HK-2 (cell line): ENCODE data around the gene INSYN2A.

ENCODE experiments used
- DNase-seq: peaks from one replicate; pipeline ENCODE4 v3.0.0-alpha.2; 2018; ENCODE audit not compliant: unreplicated experiment

The INSYN2A gene

DNA sequence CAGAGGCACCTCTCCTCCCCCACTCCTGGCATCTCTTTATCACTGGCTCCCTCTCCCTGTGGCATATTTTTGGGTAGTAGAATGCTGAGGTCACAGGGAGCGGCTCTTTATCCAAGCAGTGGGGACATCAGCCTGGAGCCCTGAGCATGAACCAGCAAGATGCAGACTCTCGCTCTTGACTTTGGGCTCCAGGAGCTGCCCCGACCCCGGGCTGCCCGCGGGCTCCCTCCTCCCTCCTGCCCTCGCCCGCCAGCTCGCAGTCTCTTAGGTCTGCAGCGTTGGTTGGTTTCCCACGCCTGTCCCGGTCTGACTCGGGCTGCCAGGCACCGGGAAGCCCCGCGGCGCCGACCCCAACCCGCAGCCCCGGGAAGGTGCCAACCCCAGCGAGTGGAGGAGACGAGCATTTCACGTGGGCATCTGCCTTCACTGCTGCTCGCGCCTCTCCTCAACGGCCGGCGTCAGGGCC lies 1.3 kb downstream of the INSYN2A start:
- DNase-seq, result no peak

DNA sequence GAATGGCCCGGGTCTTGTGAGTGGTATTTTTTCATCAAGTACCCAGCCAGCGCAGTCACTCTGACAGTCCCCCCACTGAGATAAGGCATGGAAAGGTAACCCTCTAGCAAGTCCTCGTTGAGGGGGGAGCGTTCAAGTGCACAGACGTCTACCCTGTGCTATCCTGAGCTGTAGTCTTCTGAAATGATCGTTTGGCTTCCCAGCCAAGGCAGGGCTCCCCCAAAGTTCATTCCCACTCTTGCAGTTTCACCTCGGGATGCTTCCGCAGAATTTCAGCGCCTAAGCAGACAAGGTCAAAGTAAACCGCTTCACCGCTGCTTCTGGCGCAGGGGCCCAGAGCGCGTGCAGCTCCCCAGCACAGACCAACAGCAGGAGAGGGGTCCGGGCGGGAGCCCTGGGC lies 1.8 kb downstream of the INSYN2A start:
- DNase-seq, result no peak

DNA sequence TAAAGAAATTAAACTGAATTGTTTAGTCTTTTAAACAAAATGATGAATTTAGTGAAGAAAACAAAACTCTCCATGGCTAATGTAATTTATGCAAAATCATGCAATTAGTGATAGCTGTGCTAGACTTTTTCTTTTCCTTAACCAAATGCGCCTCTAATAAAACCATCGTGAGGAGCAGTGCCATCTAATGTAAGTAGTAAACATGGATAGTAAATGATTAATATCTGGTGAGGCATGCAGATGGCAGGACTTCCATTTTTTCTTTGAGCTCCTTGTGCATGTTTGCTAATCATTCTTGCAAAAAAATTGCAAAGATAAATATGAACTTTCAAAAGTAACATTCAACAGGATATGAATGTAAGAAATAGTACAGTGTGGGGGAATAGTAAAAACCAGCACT lies 2.3 kb downstream of the INSYN2A start:
- no peak for DNase-seq

DNA sequence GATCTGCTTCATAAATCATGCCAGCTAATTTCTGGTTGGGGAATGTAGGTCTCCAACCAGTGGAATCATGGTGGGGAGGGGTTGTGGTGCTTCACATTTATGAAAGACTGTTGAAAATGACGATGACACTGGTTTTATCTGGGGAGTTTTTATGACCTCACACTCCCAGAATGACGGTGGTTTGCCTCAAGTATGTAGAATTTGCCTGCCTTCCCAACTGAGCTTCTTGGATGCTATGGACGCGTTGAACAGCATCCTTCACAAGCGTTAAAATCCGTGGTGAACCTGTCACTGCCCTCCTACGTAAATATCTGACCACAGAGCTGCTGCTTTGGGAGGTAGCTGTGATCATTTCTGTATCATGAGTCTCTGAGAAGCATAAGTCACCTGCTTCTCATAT lies 3.3 kb downstream of the INSYN2A start:
- DNase-seq, result peak; percentile 34

DNA sequence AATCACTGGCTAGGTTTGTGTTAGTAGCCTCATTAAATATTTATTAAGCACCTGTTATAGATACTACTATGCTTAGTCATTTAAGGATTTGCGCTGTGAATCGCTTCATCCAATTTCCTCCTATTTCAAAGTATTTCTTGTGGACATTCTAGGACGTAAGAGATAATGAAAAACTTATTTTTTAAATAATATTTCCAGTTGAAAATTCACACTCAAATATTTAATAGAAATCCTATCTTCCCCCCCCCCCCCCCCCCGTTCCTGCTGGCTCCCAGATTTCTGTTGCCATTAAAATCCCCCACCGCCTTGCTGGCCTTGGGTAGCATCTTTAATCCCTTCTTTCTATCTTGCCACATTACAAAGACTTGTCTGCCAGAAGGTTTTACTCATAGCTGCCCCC lies 6.0 kb downstream of the INSYN2A start:
- no peak for DNase-seq

DNA sequence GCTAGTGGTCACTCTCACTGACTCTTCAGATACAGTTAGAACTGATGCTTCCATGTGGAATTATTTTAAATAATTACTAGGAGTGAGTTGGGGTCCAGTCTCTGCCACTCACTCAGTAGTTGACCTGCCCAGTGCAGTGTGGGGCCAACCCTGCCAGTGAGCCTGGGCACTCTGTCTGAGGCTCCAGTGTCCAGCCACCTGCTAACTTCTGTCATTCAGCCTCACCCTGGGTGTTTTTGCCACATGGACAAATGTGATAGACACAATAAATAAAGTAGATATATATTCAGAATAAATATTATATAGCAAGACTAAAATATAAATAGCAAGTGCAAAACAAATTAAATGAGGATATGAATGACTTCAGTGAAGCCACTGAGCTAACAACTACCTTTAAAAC lies 7.2 kb downstream of the INSYN2A start:
- DNase-seq, result no peak

DNA sequence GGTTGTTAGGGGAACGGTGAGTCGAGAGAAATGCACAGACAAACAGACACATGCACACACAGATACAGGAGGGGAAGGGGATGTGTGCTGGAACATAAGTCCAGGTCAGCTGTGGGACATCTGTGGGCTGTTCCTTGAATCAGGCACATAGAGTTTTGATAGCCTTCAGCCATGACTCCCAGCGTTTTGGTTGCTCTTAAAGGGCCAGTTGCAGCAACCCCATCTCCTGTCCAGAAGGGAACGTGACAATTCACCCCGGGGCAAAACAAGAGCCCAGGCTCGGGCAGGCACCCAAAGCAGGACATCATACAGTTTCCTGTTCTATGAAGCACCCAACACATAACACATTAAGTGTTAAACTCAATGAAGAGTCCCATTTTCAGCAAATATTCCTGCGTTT lies 9.6 kb downstream of the INSYN2A start:
- no peak for DNase-seq

DNA sequence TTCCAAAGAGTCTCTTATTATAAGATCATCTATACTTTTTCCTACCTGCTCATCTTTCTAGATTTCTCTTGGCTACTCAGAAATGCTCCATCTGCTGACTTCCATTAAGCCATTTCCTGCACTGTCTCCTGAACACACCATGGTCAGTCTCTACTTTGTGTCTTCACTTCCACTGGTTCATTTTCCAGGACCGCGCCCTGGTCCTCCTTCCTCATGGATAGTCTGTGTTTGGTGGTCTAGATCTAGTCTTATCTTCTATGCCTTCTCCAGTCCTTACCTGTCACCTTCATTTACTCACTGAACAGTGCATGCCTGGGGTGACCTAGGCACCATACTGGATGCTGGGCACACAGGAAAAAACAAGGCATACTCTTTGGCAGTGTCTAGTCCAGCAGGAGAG lies 11.8 kb downstream of the INSYN2A start:
- no peak for DNase-seq

DNA sequence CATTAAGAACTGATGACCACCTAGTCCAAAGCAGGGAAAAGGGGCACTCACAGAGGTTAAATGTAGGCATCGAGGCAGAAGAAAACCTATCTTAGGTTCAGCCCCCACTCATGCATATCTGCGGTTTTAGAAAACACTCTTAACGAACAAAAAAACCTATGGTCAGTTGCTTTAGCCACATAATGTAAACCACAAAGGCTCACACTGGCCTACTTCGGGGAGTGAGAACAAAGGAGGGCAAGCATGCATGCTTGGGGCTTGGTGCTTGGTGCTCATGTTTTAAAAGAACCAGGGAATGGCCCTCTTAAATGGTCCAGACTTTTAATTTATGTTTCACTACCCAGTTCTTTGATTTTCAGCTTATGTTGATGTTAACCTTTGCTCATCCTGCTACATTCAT lies 14.2 kb downstream of the INSYN2A start:
- DNase-seq, result no peak

DNA sequence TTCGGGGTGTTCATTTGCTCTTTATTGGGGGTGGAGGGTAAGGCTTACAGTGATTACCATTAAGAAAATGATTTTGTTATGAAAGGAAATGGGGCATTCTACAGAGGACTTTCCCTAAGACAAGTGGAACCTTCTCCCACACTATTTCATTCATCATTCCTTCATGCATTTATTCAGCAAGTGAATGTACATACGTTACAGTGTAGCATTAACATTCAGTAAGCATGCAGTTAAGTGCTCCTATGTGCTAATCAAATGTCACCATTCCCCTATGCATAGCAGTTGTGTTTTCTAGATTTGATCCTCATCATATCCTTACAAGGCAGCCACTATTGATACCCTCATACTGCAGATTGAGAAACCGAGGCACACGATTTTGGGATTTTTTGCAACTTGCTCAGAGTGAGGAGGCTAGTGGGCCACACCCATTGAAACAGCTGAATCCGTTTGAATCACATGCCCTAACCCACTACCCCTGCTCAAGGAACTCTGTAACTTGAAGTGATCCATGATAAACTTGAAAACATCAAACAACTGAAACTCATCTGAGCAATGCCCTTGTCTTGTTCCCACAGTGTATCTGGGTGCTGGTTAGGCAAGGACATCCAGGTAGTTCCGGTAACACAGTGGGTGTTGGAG lies 16.7 kb downstream of the INSYN2A start:
- DNase-seq, result no peak

DNA sequence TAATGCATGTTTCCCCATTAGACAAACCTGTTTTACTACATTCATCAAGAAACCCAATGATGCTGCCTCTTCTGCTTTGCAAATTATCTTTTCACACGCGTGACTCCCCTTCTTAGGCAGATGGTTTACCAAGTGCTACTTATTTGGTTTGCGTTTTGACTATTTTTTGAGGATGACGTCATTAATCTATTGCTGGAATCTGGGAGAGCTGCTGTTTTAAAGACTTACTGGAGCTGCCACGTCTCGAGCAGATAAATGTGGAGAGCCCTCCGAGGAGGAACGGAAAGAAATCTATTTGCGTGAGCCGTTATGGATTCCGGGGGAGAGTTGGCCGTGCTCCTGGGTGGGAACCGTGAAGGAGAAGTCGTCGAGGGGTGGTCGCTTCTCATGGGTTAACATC lies 19.7 kb downstream of the INSYN2A start:
- DNase-seq, result no peak

DNA sequence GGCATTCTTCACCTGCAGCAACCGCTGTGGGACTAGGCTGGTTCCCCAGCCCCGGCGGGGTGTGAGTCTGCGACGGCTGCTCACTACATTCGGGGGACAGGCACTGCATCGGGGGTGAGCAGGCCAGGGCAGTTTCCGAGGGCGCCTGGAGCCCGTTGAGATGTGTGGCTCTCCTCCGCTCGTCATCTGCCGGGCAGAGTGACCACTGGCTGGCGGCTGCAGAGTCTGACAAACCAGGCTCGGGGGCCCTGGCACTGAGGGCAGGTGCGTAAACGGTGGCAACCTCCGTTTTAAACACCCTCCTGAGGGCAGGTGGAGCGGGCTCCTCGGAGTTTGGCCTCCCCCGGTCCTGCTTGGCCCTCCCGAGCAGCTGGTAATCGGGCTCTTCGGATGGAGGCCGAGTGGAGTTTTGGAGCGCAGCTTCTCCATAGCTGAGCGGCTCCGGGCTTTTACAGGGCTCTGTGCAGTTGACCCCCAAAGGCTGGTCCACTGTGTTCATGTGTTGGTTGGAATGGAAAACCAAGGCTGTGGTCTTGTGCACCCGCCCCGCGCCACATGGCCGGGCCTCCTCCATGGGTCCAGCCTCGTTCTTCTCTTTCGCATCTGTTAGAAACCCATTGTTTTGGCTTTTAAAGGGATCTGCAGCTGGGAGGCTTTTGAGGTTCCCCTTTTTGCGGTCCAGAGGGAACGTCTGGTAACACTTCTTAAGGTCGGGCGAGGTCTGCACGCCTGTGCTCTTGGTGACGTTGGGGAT lies 20.9 kb downstream of the INSYN2A start:
- no peak for DNase-seq

DNA sequence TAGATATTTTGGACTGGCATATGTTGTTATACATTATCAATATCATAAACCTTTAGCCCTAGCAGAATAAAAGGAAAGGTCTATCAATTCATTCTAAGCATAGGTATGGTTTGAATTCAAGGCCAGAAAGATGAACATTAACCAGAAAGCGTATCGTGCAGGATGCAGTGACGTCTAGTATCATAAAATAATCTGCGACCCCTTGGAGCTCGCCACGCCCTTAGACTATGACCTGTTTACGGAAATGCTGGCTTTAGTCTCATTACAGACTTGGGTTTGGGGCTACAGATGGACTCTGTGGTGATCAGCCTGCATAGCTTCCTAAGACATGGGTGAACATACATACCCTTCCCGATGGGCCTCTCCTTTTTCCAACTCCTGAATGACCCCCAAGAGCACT lies 21.5 kb downstream of the INSYN2A start:
- no peak for DNase-seq

DNA sequence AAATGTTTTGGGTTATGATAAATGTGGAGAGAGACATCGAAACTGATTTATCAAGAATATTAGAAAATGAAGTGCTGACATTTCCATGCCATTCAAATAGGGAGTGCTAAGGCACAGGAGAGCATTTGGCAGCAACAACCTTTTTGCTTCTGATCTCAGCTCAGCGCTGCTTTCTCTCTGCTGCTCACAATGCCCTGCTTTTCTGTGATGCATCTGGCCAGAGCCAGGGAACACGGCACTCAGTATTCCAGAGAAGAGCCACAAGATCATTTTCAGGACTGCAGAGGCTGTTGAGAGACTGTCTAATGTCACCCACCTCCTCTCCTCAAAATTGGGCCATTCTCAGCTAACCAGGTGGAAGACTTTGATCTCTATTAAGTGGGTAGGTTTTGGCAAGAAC lies 28.1 kb downstream of the INSYN2A start:
- DNase-seq, result no peak

DNA sequence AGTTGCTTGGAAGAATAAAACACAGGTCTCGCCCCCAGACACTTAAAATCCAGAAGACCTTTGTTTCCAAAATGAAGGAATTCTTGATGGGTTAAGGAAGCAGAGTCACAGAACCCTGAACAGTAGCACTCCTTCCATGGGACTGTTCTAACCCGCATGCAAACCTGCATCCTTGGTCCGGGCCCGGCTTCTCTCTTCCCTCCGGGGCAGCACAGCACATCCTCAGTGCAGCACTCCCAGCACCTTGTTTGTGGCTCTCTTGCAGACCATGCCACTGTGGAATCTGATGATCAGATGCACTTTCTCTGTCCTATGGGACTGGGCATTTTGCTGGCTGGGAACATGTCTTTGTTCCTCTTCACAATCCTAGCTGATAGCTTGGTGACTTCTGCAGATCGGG lies 33.5 kb downstream of the INSYN2A start:
- no peak for DNase-seq

DNA sequence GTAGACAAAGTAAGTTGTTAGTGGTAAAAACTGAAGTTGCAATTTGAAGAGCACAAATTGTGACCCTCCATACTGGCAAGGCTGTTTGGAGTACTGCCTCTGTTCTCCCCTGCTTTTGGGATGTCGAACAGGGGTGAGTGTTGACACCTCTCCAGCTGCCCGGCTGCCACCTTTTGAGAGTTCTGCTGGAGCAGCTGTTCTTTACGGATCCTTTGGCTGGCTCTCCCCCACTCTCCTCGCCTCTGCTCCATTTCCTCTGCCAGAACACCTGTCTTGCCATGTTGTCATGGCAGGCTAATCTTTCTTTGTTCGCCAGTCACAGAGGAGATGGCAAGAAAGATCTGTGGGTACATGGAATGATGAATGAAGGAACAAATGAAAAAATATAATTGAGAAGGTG lies 34.9 kb downstream of the INSYN2A start:
- no peak for DNase-seq

DNA sequence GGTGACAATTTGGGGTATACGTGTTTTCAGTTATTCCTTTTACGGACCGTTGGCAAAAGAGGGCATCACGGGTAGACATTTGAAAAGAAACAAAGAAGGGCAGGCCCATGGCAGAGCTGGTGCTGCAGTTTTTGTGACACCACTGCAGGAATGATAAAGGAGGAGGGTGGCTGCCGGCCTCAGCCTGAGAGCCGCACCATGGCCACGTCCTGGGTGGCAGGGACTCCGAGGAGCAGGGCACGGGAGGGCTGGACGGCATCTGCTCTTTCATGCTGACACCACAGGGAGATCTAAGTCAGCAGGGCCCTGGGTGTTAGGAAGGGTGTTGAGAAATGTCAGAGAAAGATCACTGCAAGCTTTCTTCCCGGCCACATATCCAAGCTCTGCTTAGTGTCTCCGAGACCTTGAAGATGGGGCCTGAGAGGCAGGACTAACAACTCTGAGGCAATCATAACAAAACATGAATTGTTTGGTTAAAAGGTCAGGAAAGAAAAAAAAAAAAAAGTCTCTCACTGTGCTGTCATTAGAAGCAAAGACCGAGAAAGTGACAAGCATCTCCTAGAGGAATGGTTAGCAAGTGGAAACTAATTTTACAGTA lies 36.6 kb downstream of the INSYN2A start:
- DNase-seq, result no peak

DNA sequence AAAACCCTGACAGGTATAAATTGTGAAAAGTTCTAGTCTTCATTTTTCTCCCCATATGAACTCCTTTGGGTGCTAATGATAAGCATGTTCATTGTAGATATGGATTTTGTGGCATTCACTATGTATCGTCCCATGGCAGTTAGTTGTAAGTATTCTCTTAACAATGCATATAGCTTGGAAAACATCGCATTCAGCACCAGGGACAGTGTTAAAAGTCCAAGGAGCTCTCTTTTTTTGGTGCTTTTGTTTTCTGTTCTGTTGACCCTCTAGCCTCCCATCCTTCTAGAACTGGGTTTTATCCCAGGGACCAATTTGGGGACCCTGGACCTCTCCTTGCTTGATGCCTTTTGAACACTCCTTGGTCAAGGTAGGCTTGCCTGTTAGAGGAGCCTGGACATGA lies 37.7 kb downstream of the INSYN2A start:
- DNase-seq, result no peak

DNA sequence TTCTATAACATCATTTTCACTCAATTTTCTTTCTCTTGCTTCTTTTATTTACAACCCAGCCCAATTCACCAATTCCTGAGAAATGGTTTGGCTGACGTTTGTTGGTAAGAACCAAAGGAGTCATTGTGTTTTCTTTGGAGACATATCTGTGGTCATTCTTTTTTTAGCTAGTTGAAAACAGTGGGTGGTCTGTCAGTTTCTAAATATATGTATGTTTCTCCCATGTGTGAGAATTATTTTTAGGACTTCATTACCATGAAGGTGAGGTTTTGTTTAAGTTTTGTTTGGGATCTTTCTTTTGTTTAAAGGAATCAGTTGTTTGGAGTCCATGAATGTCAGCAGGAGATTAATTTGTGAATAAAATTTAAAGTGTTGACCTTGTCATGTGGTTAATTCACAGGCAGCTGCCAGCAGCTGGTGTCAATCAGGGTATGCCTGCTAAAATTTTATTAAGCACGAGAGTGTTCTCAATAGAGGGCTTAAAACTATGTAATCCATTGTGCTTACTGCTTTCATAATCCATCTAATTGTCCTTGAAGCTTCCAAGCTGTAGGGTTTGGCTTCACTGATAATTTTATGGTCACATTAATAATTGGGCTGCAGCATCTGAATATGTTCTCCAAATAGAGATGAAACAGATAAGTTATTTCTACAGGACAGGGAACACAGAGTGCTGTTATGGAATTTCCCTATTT lies 38.7 kb downstream of the INSYN2A start:
- no peak for DNase-seq

DNA sequence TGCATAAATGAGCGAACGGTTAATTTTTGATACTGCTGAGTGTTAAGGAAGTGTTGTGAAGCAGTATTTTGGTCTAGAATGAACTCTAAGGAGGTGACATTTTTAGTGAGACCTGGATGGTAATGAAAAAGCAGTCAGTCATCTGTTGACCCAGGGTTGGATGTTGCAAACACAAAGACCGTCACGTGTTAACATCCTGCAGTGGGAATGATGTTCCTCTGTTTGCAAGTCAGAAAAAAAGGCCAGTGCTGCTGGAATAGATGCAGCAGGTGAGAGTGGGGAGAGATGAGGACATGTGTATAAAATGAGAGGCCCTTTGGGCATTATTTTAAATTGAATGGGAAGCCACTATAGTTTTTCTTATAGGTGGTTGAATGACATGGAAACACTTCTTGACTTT lies 39.3 kb downstream of the INSYN2A start:
- DNase-seq, result no peak

DNA sequence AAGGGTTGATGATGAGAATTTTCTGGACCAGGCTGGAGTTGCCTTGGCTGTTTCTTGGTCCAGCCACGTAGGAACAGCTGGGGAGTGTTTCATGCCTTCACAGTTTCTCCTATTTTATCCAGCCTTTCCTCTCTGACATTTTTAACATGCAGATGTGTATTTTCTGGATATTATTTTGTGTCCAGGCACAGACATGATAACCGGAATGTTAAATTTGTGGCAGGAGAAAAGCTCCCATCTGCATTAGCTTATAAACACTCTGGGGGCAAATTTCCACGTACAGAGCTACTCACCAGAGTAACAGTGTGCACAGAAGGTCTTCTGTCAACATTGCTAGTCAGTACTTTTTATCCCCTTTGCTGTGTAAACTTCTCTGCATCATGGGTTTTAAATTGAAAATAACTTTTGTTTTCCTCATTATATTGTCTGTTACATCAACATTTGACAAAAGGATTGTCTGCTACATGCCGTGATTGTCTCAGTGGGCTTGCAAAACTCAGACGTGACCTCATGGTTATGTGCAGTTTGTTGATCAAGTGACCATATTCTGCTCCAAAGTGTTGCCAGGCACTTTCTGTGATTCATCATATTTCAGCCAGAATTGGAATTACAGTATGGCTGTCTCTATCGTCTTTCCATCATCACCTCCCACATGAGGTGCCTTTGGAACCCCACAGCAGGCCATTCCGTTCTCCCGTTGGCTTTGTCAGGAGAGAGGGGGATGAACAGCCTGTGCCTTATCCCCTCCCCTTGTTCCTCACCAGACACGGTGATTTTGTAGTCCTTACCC lies 41.4 kb downstream of the INSYN2A start:
- DNase-seq, result no peak

DNA sequence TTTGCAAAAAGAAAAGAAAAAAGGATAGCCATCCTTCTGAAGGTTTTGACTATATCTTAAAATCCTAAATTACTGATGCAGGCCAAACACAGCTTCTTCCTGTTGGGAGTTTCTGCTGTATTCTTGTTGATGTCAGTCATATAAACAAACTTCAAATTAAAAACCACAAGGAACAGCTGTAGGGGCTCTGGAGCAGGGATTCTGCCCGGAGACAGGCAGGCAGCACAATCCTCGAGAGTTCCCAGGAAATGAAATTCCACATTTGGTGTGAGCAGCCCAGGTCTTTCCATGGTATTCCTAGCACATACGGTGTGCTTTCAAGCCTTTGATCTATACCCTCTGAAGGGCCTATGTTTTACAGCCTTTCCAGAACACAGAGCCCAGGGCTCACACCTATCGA lies 43.2 kb downstream of the INSYN2A start:
- DNase-seq, result no peak
